HEK293 (cell line): ENCODE data around the gene ISM1.

ENCODE experiments used
- CTCF ChIA-PET: fragments of 350-600 bp; formaldehyde crosslinking; extraction: SDS; loops from one replicate; lab custom pipeline; 2021; ENCODE audit warnings: antibody characterized with exemption; lab: Yijun Ruan, JAX
- POLR2A ChIA-PET: fragments of 300-600 bp; formaldehyde crosslinking; extraction: SDS; loops from one replicate; lab custom pipeline; 2020; ENCODE audit warnings: antibody characterized with exemption, inconsistent platforms; lab: Yijun Ruan, JAX
- H3K27ac ChIP-seq: fragments of 200-500 bp; sonication (Bioruptor generic); 2 replicates; pipeline ENCODE4 v1.5.1; 2014; ENCODE audit warnings: low read depth, low read length, control low read depth, inconsistent platforms; ENCODE audit errors: extremely low read depth
- H3K36me3 ChIP-seq, 2 experiments: fragments of 200-500 bp in 1 of 2; sonication (Bioruptor generic) in 1 of 2; 1 replicate in 1 of 2; 2 replicates in 1 of 2; pipeline ENCODE4 v1.5.1; 2014 to 2017; ENCODE audit warnings: inconsistent platforms in 2 of 2, low read length in 2 of 2; ENCODE audit not compliant: control insufficient read depth in 2 of 2, insufficient read depth in 1 of 2
- H3K4me1 ChIP-seq: fragments of 200-500 bp; sonication (Bioruptor generic); 2 replicates; pipeline ENCODE4 v1.5.1; 2014; ENCODE audit warnings: mild to moderate bottlenecking, low read length, inconsistent platforms; ENCODE audit not compliant: control insufficient read depth, insufficient read depth
- H3K4me3 ChIP-seq: 2 replicates; pipeline ENCODE4 v1.5.1; 2011; ENCODE audit warnings: low read depth, mild to moderate bottlenecking, control low read depth, low read length, moderate library complexity
- H3K9me3 ChIP-seq: fragments of 200-500 bp; sonication (Bioruptor generic); 2 replicates; pipeline ENCODE4 v1.5.1; 2014; ENCODE audit warnings: low read depth, low read length, inconsistent platforms; ENCODE audit not compliant: control insufficient read depth, insufficient read depth
- CTCF ChIP-seq: fragments of 450-650 bp; formaldehyde crosslinking; IDR thresholded peaks from 2 replicates; pipeline ENCODE4 v1.5.1; 2016; ENCODE audit warnings: missing biosample characterization, missing genetic modification characterization
- GLIS2 ChIP-seq: fragments of 450-650 bp; formaldehyde crosslinking; IDR thresholded peaks from 2 replicates; pipeline ENCODE4 v1.5.1; 2016; ENCODE audit warnings: missing biosample characterization, missing genetic modification characterization
- KLF1 ChIP-seq: fragments of 450-650 bp; formaldehyde crosslinking; IDR thresholded peaks from 2 replicates; pipeline ENCODE4 v1.5.1; 2016; ENCODE audit warnings: missing biosample characterization, missing genetic modification characterization
- RBAK ChIP-seq: fragments of 450-650 bp; formaldehyde crosslinking; IDR thresholded peaks from 2 replicates; pipeline ENCODE4 v1.5.1; 2016; ENCODE audit warnings: missing biosample characterization, missing genetic modification characterization
- YY2 ChIP-seq: fragments of 450-650 bp; formaldehyde crosslinking; IDR thresholded peaks from 2 replicates; pipeline ENCODE4 v1.5.1; 2016; ENCODE audit warnings: missing biosample characterization, missing genetic modification characterization
- ZIC2 ChIP-seq: fragments of 450-650 bp; formaldehyde crosslinking; IDR thresholded peaks from 2 replicates; pipeline ENCODE4 v1.5.1; 2016; ENCODE audit warnings: missing biosample characterization, missing genetic modification characterization
- ZNF10 ChIP-seq: fragments of 450-650 bp; formaldehyde crosslinking; IDR thresholded peaks from 2 replicates; pipeline ENCODE4 v1.5.1; 2017; ENCODE audit warnings: missing biosample characterization, missing genetic modification characterization
- ZNF132 ChIP-seq: fragments of 450-650 bp; formaldehyde crosslinking; IDR thresholded peaks from 2 replicates; pipeline ENCODE4 v1.5.1; 2017; ENCODE audit warnings: missing biosample characterization, missing genetic modification characterization, borderline replicate concordance
- ZNF146 ChIP-seq: fragments of 450-650 bp; formaldehyde crosslinking; IDR thresholded peaks from 2 replicates; pipeline ENCODE4 v1.5.1; 2016; ENCODE audit warnings: missing biosample characterization, missing genetic modification characterization
- ZNF37A ChIP-seq: fragments of 450-650 bp; IDR thresholded peaks from 2 replicates; pipeline ENCODE4 v1.5.1; 2018; ENCODE audit warnings: missing biosample characterization, missing genetic modification characterization
- ZNF48 ChIP-seq: fragments of 450-650 bp; formaldehyde crosslinking; IDR thresholded peaks from 2 replicates; pipeline ENCODE4 v1.5.1; 2016; ENCODE audit warnings: missing biosample characterization, missing genetic modification characterization
- ZNF580 ChIP-seq: fragments of 450-650 bp; formaldehyde crosslinking; IDR thresholded peaks from 2 replicates; pipeline ENCODE4 v1.5.1; 2016; ENCODE audit warnings: missing biosample characterization, missing genetic modification characterization
- ZSCAN16 ChIP-seq: fragments of 450-650 bp; formaldehyde crosslinking; IDR thresholded peaks from 2 replicates; pipeline ENCODE4 v1.5.1; 2016; ENCODE audit warnings: missing biosample characterization, missing genetic modification characterization
- ZSCAN23 ChIP-seq: fragments of 450-650 bp; formaldehyde crosslinking; IDR thresholded peaks from 2 replicates; pipeline ENCODE4 v1.5.1; 2016; ENCODE audit warnings: missing biosample characterization, missing genetic modification characterization
- TF ChIP-seq, protein P1 (sequence below): fragments of 450-650 bp; formaldehyde crosslinking; IDR thresholded peaks from 2 replicates; pipeline ENCODE4 v1.5.1; 2017; ENCODE audit warnings: missing biosample characterization, missing genetic modification characterization
- TF ChIP-seq, protein P2 (sequence below): fragments of 450-650 bp; formaldehyde crosslinking; IDR thresholded peaks from 2 replicates; pipeline ENCODE4 v1.5.0; 2017; ENCODE audit warnings: missing biosample characterization, missing genetic modification characterization, borderline replicate concordance

ISM1 gene

GRCh38 chr20:13342469-13343242, 121.6 kb downstream of the ISM1 start:
- no peaks in the 10 kb centered on the region for H3K4me1 ChIP-seq
- CTCF ChIA-PET = interaction anchor here (0.6 to 0.7 kb wide), 2 partner anchors 12 to 22 kb away, joined by 3 to 4 read pairs; no protein-coding TSS in a partner anchor
- no peak overlapping the region for H3K4me3 ChIP-seq
- no peaks in the 10 kb centered on the region for H3K36me3 ChIP-seq
- no peak for TF ChIP-seq YY2 (tag by site-specific recombination)
- no peak for TF ChIP-seq GLIS2 (tag by site-specific recombination)
- TF ChIP-seq ZNF10 (tag by site-specific recombination) = no peak
- no peak for TF ChIP-seq RBAK (tag by site-specific recombination)
- TF ChIP-seq, protein P1, sequence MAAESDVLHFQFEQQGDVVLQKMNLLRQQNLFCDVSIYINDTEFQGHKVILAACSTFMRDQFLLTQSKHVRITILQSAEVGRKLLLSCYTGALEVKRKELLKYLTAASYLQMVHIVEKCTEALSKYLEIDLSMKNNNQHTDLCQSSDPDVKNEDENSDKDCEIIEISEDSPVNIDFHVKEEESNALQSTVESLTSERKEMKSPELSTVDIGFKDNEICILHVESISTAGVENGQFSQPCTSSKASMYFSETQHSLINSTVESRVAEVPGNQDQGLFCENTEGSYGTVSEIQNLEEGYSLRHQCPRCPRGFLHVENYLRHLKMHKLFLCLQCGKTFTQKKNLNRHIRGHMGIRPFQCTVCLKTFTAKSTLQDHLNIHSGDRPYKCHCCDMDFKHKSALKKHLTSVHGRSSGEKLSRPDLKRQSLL (tag by site-specific recombination) = no peak
- TF ChIP-seq ZSCAN16 (tag by site-specific recombination) = no peak
- no peak for TF ChIP-seq CTCF (tag by site-specific recombination)
- no peak for TF ChIP-seq ZNF37A
- TF ChIP-seq ZSCAN23 (tag by site-specific recombination) = no peak
- no peak for TF ChIP-seq ZNF146 (tag by site-specific recombination)
- TF ChIP-seq ZIC2 = no peak
- no peak for TF ChIP-seq KLF1 (tag by site-specific recombination)
- no peak for TF ChIP-seq ZNF132
- TF ChIP-seq, protein P2, sequence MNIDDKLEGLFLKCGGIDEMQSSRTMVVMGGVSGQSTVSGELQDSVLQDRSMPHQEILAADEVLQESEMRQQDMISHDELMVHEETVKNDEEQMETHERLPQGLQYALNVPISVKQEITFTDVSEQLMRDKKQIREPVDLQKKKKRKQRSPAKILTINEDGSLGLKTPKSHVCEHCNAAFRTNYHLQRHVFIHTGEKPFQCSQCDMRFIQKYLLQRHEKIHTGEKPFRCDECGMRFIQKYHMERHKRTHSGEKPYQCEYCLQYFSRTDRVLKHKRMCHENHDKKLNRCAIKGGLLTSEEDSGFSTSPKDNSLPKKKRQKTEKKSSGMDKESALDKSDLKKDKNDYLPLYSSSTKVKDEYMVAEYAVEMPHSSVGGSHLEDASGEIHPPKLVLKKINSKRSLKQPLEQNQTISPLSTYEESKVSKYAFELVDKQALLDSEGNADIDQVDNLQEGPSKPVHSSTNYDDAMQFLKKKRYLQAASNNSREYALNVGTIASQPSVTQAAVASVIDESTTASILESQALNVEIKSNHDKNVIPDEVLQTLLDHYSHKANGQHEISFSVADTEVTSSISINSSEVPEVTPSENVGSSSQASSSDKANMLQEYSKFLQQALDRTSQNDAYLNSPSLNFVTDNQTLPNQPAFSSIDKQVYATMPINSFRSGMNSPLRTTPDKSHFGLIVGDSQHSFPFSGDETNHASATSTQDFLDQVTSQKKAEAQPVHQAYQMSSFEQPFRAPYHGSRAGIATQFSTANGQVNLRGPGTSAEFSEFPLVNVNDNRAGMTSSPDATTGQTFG (tag by site-specific recombination) = no peak
- no peak for TF ChIP-seq ZNF580
- H3K9me3 ChIP-seq = no peaks in the 10 kb centered on the region
- POLR2A ChIA-PET = no interaction called here
- no peak overlapping the region for H3K27ac ChIP-seq

GRCh38 chr20:13344671-13345070, 123.6 kb downstream of the ISM1 start:
- no peak overlapping the region for H3K27ac ChIP-seq
- POLR2A ChIA-PET = no interaction called here

More at GRCh38 chr20:13344671-13345070, 123.6 kb downstream of the ISM1 start:
- CTCF ChIA-PET = no interaction called here
- no peak for TF ChIP-seq ZNF48 (tag by site-specific recombination)
- TF ChIP-seq, all 188 proteins: peak for 0
- Histone ChIP-seq H3K4me3 (no peak overlapping the region), H3K4me1 (no peaks in the 10 kb centered on the region), H3K9me3 (no peaks in the 10 kb centered on the region), H3K36me3 (no peaks in the 10 kb centered on the region)
